K562 (cell line): Measurements from ENCODE around the gene GAS2L1. TPM values are rescaled to one million over a fixed set of nuclear protein-coding genes. Genes with fewer than 3 reads are reported as not detected.

Experiments used
- ATAC-seq: fragments of 200-7000 bp; cut with Tn5 transposase; 3 replicates; pipeline ENCODE4 v1.9.1; 2020; ENCODE audit warnings: moderate library complexity
- BruUV-seq: library from RNA; stranded (reverse); fragments of 400-500 nt; replicated peaks from 2 replicates; lab custom pipeline; 2021; lab: Mats Ljungman, UMichigan
- CTCF ChIA-PET: fragments of 300-600 bp; formaldehyde crosslinking; extraction: SDS; loops from one replicate; lab custom pipeline; 2021; ENCODE audit warnings: low intra/inter-chr PET ratio; lab: Yijun Ruan, JAX
- POLR2A ChIA-PET: fragments of 300-600, 350-650 bp; sonication (Branson Sonifier 250); formaldehyde crosslinking; extraction: SDS; loops from one replicate; lab custom pipeline; 2021; ENCODE audit warnings: antibody characterized with exemption, inconsistent platforms; lab: Yijun Ruan, JAX
- DNase-seq, 4 experiments: peaks; one replicate each; pipeline versions ENCODE4 v3.0.0 to v3.0.0-alpha.2; 2011 to 2018; ENCODE audit warnings: low spot score in 3 of 4, mixed read lengths in 3 of 4; ENCODE audit errors: extremely low read depth in 1 of 4
- FAIRE-seq: peaks from 2 replicates; lab custom pipeline; 2011; peaks lifted over from hg19 to GRCh38; lab: Jason Lieb, UNC
- H2AFZ ChIP-seq: 2 replicates; pipeline ENCODE4 v1.6.0; 2011; ENCODE audit warnings: low read depth, low read length, control low read depth, inconsistent platforms
- H3K27ac ChIP-seq: fragments of 200-600 bp; 3 replicates; pipeline ENCODE4 v1.8.0; 2011; ENCODE audit warnings: low read depth, mild to moderate bottlenecking, control low read depth, inconsistent platforms, low read length, moderate library complexity, mixed read lengths; ENCODE audit errors: extremely low read depth
- H3K27me3 ChIP-seq, 2 experiments: fragments of 300-600 bp in 1 of 2; 2 replicates in 1 of 2; 3 replicates in 1 of 2; pipeline versions ENCODE4 v1.6.0 to v1.8.0; 2011; ENCODE audit warnings: inconsistent platforms in 2 of 2, low read length in 2 of 2, mild to moderate bottlenecking in 1 of 2, mixed read lengths in 1 of 2, moderate library complexity in 1 of 2; ENCODE audit not compliant: control insufficient read depth in 2 of 2, insufficient read depth in 2 of 2
- H3K36me3 ChIP-seq: fragments of 300-600 bp; 3 replicates; pipeline ENCODE4 v1.8.0; 2011; ENCODE audit warnings: mild to moderate bottlenecking, low read length, inconsistent platforms; ENCODE audit not compliant: control insufficient read depth, insufficient read depth
- H3K4me1 ChIP-seq, 2 experiments: fragments of 200-600 bp in 1 of 2; replicated peaks in 1 of 2; 2 replicates in 1 of 2; 3 replicates in 1 of 2; pipeline versions ENCODE4 v1.5.1 to v1.8.0; 2011; ENCODE audit warnings: inconsistent platforms in 2 of 2, low read length in 2 of 2, mild to moderate bottlenecking in 1 of 2, mixed read lengths in 1 of 2, moderate library complexity in 1 of 2; ENCODE audit not compliant: control insufficient read depth in 2 of 2, insufficient read depth in 2 of 2
- H3K4me2 ChIP-seq: 2 replicates; pipeline ENCODE4 v1.6.1; 2011; ENCODE audit warnings: low read length, control low read depth, inconsistent platforms, mixed read lengths; ENCODE audit not compliant: insufficient read depth
- H3K4me3 ChIP-seq: fragments of 200-600 bp; sonication (generic), shearing (Covaris generic); 2 replicates; pipeline ENCODE4 v1.5.1; 2016; ENCODE audit warnings: control low read depth, inconsistent platforms
- H3K79me2 ChIP-seq: fragments of 200-600 bp; 3 replicates; pipeline ENCODE4 v1.8.0; 2011; ENCODE audit warnings: low read length, inconsistent platforms; ENCODE audit not compliant: control insufficient read depth, insufficient read depth
- H3K9ac ChIP-seq, 2 experiments: 2 replicates each; pipeline versions ENCODE4 v1.6.0 to v1.6.1; 2011; ENCODE audit warnings: low read depth in 2 of 2, low read length in 2 of 2, control low read depth in 1 of 2, inconsistent platforms in 1 of 2, mild to moderate bottlenecking in 1 of 2, mixed read lengths in 1 of 2; ENCODE audit not compliant: insufficient read depth in 1 of 2
- H3K9me1 ChIP-seq: one replicate; pipeline ENCODE4 v1.6.0; 2011; ENCODE audit warnings: inconsistent platforms, mild to moderate bottlenecking, low read length, moderate library complexity; ENCODE audit not compliant: control insufficient read depth, insufficient read depth
- H3K9me3 ChIP-seq: replicated peaks from 2 replicates; pipeline ENCODE4 v1.5.1; 2011; ENCODE audit warnings: low read depth, low read length, inconsistent platforms; ENCODE audit not compliant: control insufficient read depth, insufficient read depth
- H4K20me1 ChIP-seq: replicated peaks from 2 replicates; pipeline ENCODE4 v1.6.1; 2011; ENCODE audit warnings: low read length, inconsistent platforms, mixed read lengths; ENCODE audit not compliant: control insufficient read depth, insufficient read depth
- E2F8 ChIP-seq: fragments of 450-650 bp; IDR thresholded peaks from 2 replicates; pipeline ENCODE4 v1.7.1; 2018; ENCODE audit warnings: mild to moderate bottlenecking, low read depth; ENCODE audit not compliant: partially characterized antibody
- HNRNPL ChIP-seq: fragments of 200-400 bp; formaldehyde crosslinking; IDR thresholded peaks from 2 replicates; pipeline ENCODE4 v1.6.1; 2017; ENCODE audit warnings: low read depth, mild to moderate bottlenecking, low read length
- MAX ChIP-seq: sonication (generic); formaldehyde crosslinking; IDR thresholded peaks from 2 replicates; pipeline ENCODE4 v1.9.0; 2022; ENCODE audit warnings: mild to moderate bottlenecking, missing genetic modification reagents
- POLR2G ChIP-seq: fragments of 200-400 bp; formaldehyde crosslinking; IDR thresholded peaks from 2 replicates; pipeline ENCODE4 v1.6.1; 2017; ENCODE audit warnings: low read depth, mild to moderate bottlenecking, antibody characterized with exemption, low read length, moderate library complexity
- PYGO2 ChIP-seq: fragments of 450-650 bp; IDR thresholded peaks from 2 replicates; pipeline ENCODE4 v1.6.1; 2016; ENCODE audit warnings: mild to moderate bottlenecking, missing genetic modification characterization, moderate library complexity, missing compliant biosample characterization
- RBFOX2 ChIP-seq: fragments of 200-400 bp; formaldehyde crosslinking; IDR thresholded peaks from 2 replicates; pipeline ENCODE4 v1.6.1; 2017; ENCODE audit warnings: low read depth, mild to moderate bottlenecking, low read length, moderate library complexity
- ZSCAN29 ChIP-seq: fragments of 450-650 bp; IDR thresholded peaks from 2 replicates; pipeline ENCODE4 v1.6.1; 2017
- ZZZ3 ChIP-seq: fragments of 450-650 bp; IDR thresholded peaks from 2 replicates; pipeline ENCODE4 v1.6.1; 2016; ENCODE audit warnings: antibody characterized with exemption, mild to moderate bottlenecking, moderate library complexity
- WGBS: fragments of 100-300 bp; shearing (Covaris generic); methylation state at CpG from one replicate; pipeline ENCODE4 v1.1.6; 2016; ENCODE audit warnings: low coverage, mixed read lengths; ENCODE audit not compliant: insufficient coverage; ENCODE audit errors: missing lambda C conversion rate; 5-methylcytosine and 5-hydroxymethylcytosine counted together
- in situ Hi-C: fragments of 300-500 bp; cut with MboI; formaldehyde crosslinking; loops from 4 replicates; pipeline ENCODE4 v1.15.0; 2018; ENCODE audit warnings: inconsistent platforms, mixed read lengths
- intact Hi-C: fragments of 100-400 bp; cut with micrococcal nuclease; formaldehyde crosslinking; loops from 2 replicates; pipeline ENCODE4 v1.14.2; 2022
- polyA plus RNA-seq, 8 experiments: library from polyadenylated mRNA; depleted of rRNA in 4 of 8; stranded (reverse) in 5 of 8; unstranded in 3 of 8; fragments of >200 nt; fragmentation: Nextera tagmentation in 2 of 8; fragmentation: Illumina TruSeq in 1 of 8; extraction: Ambion mirVana in 2 of 8; extraction: Trizol in 1 of 8; gene quantifications; 2 replicates each; pipeline versions ENCODE4 v1.2.1 to v1.2.3, GENCODE V29; 2011 to 2014; ENCODE audit warnings: inconsistent platforms in 1 of 8, missing spikeins in 1 of 8
- total RNA-seq, 7 experiments: library from RNA; depleted of rRNA in 6 of 7; stranded (reverse); fragments of >200 nt in 6 of 7; fragmentation: Illumina TruSeq in 2 of 7; extraction: Trizol in 2 of 7; gene quantifications; 2 replicates each; pipeline versions ENCODE4 v1.2.1 to v1.2.3, GENCODE V29; 2011 to 2021; ENCODE audit warnings: low replicate concordance in 1 of 7

Gene GAS2L1
- total and polyA plus RNA-seq, 9 of the 15 experiments (the other 6 are each of a cell fraction or from before 2014, with no cell fraction given) = 0.56 to 19.7 (median 3.2) TPM

- no peak overlapping the region for H3K27ac ChIP-seq
- H2AFZ ChIP-seq = no peak overlapping the region
- ChIA-PET POLR2A (interaction anchor here (0.6 kb wide), 1 partner anchor 44 kb away, joined by 3 read pairs; no protein-coding TSS in a partner anchor), CTCF (no interaction called here)
- DNase-seq (no peak), ATAC-seq (no peak), FAIRE-seq (no peak)
- peaks cover 6 to 41% of the 10 kb centered on the region in 2 experiments; a peak in 4 of 5 replicates for H3K4me1 ChIP-seq
- no peaks in the 10 kb centered on the region for H3K9me3 ChIP-seq
- no TSS peak for BruUV-seq
- 96% methylated on average over 8 of the region's 14 CpGs for whole genome bisulfite sequencing
- no peak overlapping the region for H3K4me3 ChIP-seq
- in situ Hi-C loops (no loop called here), intact Hi-C loops (loop anchor here (10.0 kb wide), 1 partner anchor 379 kb away; the partner anchor contains the start of gene ZNRF3)
- H3K79me2 ChIP-seq = peaks cover 33% of the 10 kb centered on the region
- H3K27me3 ChIP-seq = no peaks in the 10 kb centered on the region
- H3K9ac ChIP-seq = no peak overlapping the region
- H3K9me1 ChIP-seq = no peaks in the 10 kb centered on the region
- peak; percentile 53; the same call in 1 of the 2 replicates for TF ChIP-seq HNRNPL
- TF ChIP-seq E2F8 = no peak
- no peak for TF ChIP-seq PYGO2 (tag)
- peak; percentile 54 for TF ChIP-seq POLR2G
- no peak for TF ChIP-seq ZSCAN29
- TF ChIP-seq ZZZ3 = no peak
- peak; percentile 65 for TF ChIP-seq RBFOX2
- TF ChIP-seq MAX (CRISPR knock-in tag) = no peak
- H3K4me2 ChIP-seq = no peak overlapping the region
- H4K20me1 ChIP-seq = peaks cover 3% of the 10 kb centered on the region; the same call in 1 of the 2 replicates
- peaks cover 37% of the 10 kb centered on the region for H3K36me3 ChIP-seq
Measured at GRCh38 chr22:29263791-29264276, 42.6 kb upstream of the GAS2L1 start.
